ENCODE results near the gene NKD1. TPM values are rescaled to one million over a fixed set of nuclear protein-coding genes. Genes with fewer than 3 reads are reported as not detected.

Gene NKD1
- total RNA-seq, 1 donor from 2014 or later: 63.0 TPM

GRCh38 chr16:50553182-50553710 lies 5.0 kb downstream of the NKD1 start:
- DNase-seq (ENCODE audit: low spot score in 2 of 2, unreplicated experiment in 2 of 2): no peak
- Mint-ChIP-seq H3K4me3 (no peak overlapping the region), H3K27me3 (ENCODE audit: low read depth) (no peaks in the 10 kb centered on the region), H3K4me1 (peaks cover 24% of the 10 kb centered on the region), H3K36me3 (peaks cover 37% of the 10 kb centered on the region), H3K27ac (peak overlapping the region; percentile 39), H3K9me3 (peaks cover 8% of the 10 kb centered on the region)
- TF ChIP-seq, protein P1, sequence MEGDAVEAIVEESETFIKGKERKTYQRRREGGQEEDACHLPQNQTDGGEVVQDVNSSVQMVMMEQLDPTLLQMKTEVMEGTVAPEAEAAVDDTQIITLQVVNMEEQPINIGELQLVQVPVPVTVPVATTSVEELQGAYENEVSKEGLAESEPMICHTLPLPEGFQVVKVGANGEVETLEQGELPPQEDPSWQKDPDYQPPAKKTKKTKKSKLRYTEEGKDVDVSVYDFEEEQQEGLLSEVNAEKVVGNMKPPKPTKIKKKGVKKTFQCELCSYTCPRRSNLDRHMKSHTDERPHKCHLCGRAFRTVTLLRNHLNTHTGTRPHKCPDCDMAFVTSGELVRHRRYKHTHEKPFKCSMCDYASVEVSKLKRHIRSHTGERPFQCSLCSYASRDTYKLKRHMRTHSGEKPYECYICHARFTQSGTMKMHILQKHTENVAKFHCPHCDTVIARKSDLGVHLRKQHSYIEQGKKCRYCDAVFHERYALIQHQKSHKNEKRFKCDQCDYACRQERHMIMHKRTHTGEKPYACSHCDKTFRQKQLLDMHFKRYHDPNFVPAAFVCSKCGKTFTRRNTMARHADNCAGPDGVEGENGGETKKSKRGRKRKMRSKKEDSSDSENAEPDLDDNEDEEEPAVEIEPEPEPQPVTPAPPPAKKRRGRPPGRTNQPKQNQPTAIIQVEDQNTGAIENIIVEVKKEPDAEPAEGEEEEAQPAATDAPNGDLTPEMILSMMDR (IDR thresholded peaks at IDR 0.05; ENCODE audit: unreplicated experiment): no peak

DNA sequence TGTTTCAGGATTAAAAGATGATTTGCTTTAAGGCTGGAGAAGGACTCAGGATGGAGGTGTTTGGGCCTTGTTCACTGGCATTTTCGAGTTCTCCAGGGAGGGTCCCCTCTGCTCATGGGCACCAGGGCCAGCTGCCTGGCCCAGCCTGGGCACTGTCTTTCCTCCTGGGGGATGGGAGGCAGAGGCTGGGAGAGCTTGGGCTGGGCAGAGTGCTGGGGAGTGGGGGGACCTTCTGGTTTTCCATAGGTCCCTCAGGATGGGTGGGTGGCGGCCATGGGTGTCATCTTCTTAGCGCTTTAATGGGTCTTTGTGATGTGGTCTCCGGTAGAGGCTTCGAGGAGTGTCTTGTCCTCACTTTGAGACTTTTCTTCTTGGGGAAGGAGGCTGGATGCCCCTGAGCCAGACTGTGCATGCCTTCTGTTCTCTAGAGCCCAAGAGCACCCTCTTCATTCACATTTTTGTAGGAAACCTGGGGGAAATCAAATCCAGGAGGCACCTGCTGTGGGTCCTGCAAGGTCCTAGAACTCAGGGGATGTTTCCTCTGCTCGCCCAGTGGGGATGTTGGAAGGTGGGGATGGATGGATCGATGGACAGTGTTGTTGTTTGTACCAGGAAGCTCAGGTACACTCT lies 5.7 kb downstream of the NKD1 start:
- no peaks in the 10 kb centered on the region for H3K27me3 Mint-ChIP-seq (ENCODE audit: low read depth)
- H3K4me1 Mint-ChIP-seq: peaks cover 24% of the 10 kb centered on the region
- no peak overlapping the region for H3K4me3 Mint-ChIP-seq
- H3K36me3 Mint-ChIP-seq: peaks cover 41% of the 10 kb centered on the region
- peak overlapping the region; percentile 22 for H3K27ac Mint-ChIP-seq
- no peak for DNase-seq (ENCODE audit: low spot score in 2 of 2, unreplicated experiment in 2 of 2)
- TF ChIP-seq, protein P1 (IDR thresholded peaks at IDR 0.05; ENCODE audit: unreplicated experiment): no peak
- peaks cover 8% of the 10 kb centered on the region for H3K9me3 Mint-ChIP-seq

DNA sequence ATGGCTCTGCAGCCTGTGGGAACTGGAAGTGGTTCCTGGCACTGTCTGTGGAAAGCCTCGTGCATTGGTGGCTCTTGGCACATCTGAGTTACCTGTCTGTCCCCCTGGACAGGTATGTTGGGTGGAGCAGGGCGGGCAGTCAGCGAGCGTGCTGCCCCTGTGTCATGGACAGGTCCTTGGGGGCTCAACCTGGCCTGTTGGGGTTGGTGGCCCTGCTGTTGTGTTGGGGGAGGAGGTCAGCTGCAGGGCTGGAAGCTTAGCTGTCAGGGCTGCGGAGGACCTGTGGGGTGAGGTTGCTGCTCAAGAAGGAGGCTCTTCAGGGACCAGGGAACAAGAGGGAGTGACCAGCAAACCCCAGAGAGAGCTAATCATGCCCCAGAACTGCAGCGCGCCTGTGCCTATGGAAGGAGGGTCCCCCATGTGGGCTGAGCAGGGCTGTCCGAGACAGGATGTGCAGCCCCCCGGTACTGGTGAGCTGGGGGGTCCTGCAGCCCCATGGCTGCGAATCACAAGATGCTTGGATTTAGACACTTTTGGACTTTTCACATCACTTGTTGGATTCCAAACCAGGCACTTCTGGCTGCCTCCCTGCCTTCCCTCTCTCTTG lies 7.2 kb downstream of the NKD1 start:
- peaks cover 56% of the 10 kb centered on the region for H3K36me3 Mint-ChIP-seq
- DNase-seq (ENCODE audit: low spot score in 2 of 2, unreplicated experiment in 2 of 2): no peak

DNA sequence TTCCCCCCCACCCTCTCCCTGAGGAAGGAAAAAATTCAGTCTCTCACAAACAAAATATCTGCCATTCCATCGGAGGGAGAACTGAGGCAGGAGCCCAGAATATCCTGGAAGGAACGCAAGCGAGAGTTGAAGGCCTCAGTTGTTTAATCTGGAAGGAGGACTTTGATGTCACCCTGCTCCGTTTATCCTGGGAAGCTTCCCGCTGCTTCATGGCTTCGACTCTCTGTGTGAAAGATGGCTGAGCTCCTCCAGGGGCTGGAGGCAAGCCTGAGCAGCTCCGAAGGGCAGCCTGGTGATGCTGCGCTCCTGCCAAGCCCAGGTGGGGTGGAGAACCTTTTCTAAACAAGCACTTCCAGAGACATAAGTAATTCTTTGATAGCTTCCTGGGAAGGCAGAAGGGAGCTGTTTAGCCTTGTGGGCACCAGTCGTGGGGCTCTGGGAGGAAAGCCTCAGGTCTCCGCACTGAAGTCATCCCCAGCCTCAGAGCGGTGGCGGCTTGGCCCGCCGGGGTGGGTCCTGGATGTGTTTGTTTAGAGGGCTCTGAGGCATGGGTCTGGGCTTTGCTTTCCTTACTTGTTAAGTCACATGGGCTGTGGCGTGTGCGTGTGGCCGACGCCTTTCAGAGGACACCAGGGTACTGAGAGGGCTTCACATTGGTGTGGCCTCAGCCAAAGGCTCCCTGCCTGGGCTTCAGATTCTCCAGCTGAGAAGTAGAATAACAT lies 7.9 kb downstream of the NKD1 start:
- H3K9me3 Mint-ChIP-seq: peaks cover 8% of the 10 kb centered on the region
- no peak overlapping the region for H3K4me3 Mint-ChIP-seq
- TF ChIP-seq, protein P1 (IDR thresholded peaks at IDR 0.05; ENCODE audit: unreplicated experiment): no peak
- H3K36me3 Mint-ChIP-seq: peaks cover 63% of the 10 kb centered on the region
- H3K27ac Mint-ChIP-seq: no peak overlapping the region
- H3K4me1 Mint-ChIP-seq: peaks cover 14% of the 10 kb centered on the region
- H3K27me3 Mint-ChIP-seq (ENCODE audit: low read depth): no peaks in the 10 kb centered on the region
- DNase-seq (ENCODE audit: low spot score in 2 of 2, unreplicated experiment in 2 of 2): no peak

More for the DNA sequence above, 7.2 kb downstream of the NKD1 start:
- Mint-ChIP-seq H3K9me3 (peaks cover 8% of the 10 kb centered on the region), H3K4me1 (peaks cover 21% of the 10 kb centered on the region), H3K4me3 (no peak overlapping the region), H3K27ac (no peak overlapping the region), H3K27me3 (ENCODE audit: low read depth) (no peaks in the 10 kb centered on the region)
- TF ChIP-seq, protein P1 (IDR thresholded peaks at IDR 0.05; ENCODE audit: unreplicated experiment): no peak

- Mint-ChIP-seq H3K4me1 (peaks cover 8% of the 10 kb centered on the region), H3K9me3 (peaks cover 8% of the 10 kb centered on the region), H3K4me3 (no peak overlapping the region), H3K27ac (no peak overlapping the region), H3K36me3 (peaks cover 71% of the 10 kb centered on the region), H3K27me3 (ENCODE audit: low read depth) (no peaks in the 10 kb centered on the region)
- no peak for DNase-seq (ENCODE audit: low spot score in 2 of 2, unreplicated experiment in 2 of 2)
- TF ChIP-seq, protein P1 (IDR thresholded peaks at IDR 0.05; ENCODE audit: unreplicated experiment): no peak
Observed at GRCh38 chr16:50557046-50557445, 8.8 kb downstream of the NKD1 start.

Data from mesothelial cell of epicardium (in vitro differentiated cells).